Right lobe of liver (tissue), 4 donors: ENCODE results near the gene ZFP36.

ENCODE experiments used
- CTCF ChIP-seq, 4 donors: fragments of 200-600 bp in 3 of 4; fragments of 450-650 bp in 1 of 4; IDR thresholded peaks; one replicate each; pipeline versions ENCODE4 v1.5.1 to v1.8.0; 2016 to 2022; ENCODE audit warnings: antibody characterized with exemption in 4 of 4, mild to moderate bottlenecking in 2 of 4
- POLR2A ChIP-seq: fragments of 450-650 bp; IDR thresholded peaks from one replicate; pipeline ENCODE4 v1.6.1; 2017; ENCODE audit warnings: antibody characterized with exemption, mild to moderate bottlenecking
- donor health status: DM: no; HTN: no; CAD: no.
- donor health status: DM: no; HTN: no; CAD: no.
- donor health status: DM: no; HTN: yes; CAD: no.

DNA sequence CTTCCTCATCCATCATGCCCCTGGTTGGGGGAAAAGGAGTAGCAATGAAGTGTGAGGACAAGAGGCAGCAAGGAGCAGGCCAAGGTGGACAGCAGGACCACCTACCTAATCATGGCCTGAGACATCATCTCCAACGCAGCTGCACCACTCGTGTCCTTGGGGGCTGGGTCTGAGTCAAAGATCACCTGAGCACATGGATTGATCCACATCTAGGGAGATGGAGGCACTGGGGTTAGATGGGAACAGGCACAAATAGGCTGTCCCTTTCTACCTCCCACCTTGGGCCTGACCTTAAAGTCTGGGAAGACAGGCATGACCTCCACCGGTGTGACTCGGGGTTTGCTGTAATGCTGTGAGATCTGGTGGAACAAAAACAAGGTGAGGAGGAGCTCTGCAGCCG is 18.0 kb upstream of the ZFP36 start:
- TF ChIP-seq CTCF (IDR thresholded peaks at IDR 0.05) (no peak), POLR2A (no peak)
